Measurements from ENCODE around the gene TRIP11.

TRIP11 gene

DNA sequence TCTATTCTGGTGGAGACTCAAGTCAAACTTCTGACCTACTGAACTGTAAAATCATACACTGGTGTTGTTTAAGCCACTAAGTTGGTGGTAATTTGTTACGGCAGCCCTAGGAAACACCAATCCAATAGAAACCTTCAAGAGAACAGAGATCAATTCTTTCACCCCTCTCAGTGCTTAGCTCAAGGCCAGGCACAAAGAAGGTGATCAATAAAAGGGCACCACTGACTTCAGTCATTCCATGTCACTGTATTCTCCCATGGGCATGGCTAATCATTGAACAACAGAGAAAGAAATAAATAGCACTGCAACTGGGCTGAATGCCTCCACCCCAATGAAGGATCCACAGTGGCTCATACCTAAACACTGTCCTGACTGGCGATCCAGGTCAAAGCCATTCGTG, 99.7 kb downstream of the TRIP11 start:
- TF ChIP-seq, protein P1, sequence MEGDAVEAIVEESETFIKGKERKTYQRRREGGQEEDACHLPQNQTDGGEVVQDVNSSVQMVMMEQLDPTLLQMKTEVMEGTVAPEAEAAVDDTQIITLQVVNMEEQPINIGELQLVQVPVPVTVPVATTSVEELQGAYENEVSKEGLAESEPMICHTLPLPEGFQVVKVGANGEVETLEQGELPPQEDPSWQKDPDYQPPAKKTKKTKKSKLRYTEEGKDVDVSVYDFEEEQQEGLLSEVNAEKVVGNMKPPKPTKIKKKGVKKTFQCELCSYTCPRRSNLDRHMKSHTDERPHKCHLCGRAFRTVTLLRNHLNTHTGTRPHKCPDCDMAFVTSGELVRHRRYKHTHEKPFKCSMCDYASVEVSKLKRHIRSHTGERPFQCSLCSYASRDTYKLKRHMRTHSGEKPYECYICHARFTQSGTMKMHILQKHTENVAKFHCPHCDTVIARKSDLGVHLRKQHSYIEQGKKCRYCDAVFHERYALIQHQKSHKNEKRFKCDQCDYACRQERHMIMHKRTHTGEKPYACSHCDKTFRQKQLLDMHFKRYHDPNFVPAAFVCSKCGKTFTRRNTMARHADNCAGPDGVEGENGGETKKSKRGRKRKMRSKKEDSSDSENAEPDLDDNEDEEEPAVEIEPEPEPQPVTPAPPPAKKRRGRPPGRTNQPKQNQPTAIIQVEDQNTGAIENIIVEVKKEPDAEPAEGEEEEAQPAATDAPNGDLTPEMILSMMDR (conservative IDR thresholded peaks at IDR 0.05): no peak
- no peak for TF ChIP-seq ZFX (IDR thresholded peaks at IDR 0.05)
- H3K27ac ChIP-seq: no peak overlapping the region

DNA sequence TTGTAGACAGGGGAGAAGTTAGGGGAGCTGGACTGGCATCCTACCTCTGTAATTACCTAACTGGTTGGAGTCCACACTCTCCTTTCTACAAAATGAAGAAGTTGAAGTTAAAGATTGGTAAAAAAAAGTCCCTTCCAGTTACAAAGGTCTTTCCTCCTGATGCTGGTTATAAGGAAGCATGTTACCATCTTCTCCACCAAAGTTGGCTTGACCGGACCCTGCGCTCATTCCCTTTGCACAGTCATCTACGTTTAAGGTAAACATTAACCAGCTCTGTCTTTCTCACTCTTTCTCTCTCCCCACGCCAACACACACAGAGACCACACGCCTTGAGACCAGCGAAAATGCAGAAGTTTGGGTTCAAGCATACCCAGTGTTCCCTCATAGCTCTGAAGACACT, 104.3 kb downstream of the TRIP11 start:
- H3K27ac ChIP-seq: no peak overlapping the region
- TF ChIP-seq, protein P1 (conservative IDR thresholded peaks at IDR 0.05): no peak
- no peak for TF ChIP-seq ZFX (IDR thresholded peaks at IDR 0.05)

DNA sequence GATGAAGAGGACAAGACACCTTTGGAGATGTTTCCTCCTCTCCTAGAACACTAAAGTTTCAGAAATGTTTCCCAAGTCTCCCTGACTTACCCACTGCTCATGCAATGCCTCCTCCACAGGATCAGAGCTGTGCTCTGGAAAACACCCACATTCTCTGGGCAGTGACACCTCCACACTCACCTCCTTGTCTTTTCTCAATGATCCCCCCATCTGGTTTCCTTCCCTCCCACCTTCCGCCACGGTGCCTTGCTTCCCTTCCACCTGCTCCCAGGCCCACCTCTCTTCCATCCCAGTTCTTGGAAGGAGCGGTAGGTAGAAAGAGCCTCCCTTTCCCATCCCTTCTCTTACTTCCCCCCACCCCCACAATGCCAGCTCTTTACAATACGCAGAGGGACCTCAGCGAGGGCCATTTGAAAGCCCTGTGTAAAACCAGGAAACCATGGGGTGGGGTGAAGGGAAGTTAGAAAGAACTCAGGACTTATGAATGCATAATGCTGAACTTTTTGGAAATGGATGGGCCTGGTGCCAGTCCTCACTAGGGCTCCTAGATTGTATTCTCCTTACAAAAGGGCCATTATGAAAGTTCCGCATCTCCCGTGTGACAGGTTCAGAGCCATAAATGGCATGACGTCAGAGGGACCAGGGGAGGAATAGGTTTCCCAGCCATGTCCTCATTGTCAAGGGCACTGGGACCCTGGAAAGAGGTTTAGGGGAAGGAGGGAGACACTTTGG, 105.1 kb downstream of the TRIP11 start:
- H3K27ac ChIP-seq: no peak overlapping the region
- TF ChIP-seq, protein P1 (conservative IDR thresholded peaks at IDR 0.05): no peak
- no peak for TF ChIP-seq ZFX (IDR thresholded peaks at IDR 0.05)

GRCh38 chr14:91931478-91932088, 108.3 kb downstream of the TRIP11 start:
- no peak for TF ChIP-seq ZFX (IDR thresholded peaks at IDR 0.05)
- TF ChIP-seq, protein P1 (conservative IDR thresholded peaks at IDR 0.05): no peak
- H3K27ac ChIP-seq: no peak overlapping the region

GRCh38 chr14:91929700-91930099, 110.2 kb downstream of the TRIP11 start:
- no peak overlapping the region for H3K27ac ChIP-seq
- TF ChIP-seq ZFX (IDR thresholded peaks at IDR 0.05): no peak
- TF ChIP-seq, protein P1 (conservative IDR thresholded peaks at IDR 0.05): no peak

DNA sequence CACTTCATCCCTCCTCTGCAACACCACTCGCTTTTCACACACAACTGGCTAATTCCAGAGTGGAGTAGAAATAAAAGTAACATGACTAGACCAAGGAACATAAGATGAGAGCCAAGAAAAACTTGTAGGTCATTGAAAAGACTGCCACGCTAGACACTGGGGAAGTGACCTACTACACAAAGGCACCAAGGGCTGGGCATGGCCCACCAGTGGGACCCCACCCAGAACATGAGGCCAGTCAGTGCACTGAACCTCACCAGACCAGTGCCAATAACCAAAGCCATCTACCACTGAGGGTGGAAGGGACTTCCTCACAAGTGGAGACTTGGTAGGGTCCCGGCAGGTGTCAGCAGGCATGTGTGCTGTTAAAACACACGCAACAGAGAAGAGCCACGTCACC, 112.1 kb downstream of the TRIP11 start:
- H3K27ac ChIP-seq: no peak overlapping the region
- no peak for TF ChIP-seq ZFX (IDR thresholded peaks at IDR 0.05)
- TF ChIP-seq, protein P1 (conservative IDR thresholded peaks at IDR 0.05): no peak

DNA sequence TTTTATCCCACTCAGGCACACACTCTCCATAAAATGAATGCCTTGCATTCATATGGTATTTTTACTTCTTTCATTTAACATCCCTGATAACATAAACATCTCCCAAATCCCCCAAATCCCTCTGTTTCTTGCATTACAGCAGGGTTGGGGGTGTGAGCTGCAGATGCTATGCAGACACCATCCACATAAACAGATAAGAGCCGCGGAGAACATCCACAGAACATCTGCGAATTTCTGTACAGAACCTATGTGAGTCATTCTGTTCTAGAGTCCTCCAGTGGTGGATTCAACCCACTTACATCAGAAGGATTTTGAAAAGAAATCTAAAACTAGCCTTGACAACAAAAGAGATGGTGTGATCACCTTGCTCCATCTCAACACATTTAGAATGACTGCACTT, 112.7 kb downstream of the TRIP11 start:
- no peak overlapping the region for H3K27ac ChIP-seq
- no peak for TF ChIP-seq ZFX (IDR thresholded peaks at IDR 0.05)
- TF ChIP-seq, protein P1 (conservative IDR thresholded peaks at IDR 0.05): no peak

Measured in C4-2B (cell line).